IMR-90 (cell line): ENCODE results near the gene TTC39C. TPM values are rescaled to one million over a fixed set of nuclear protein-coding genes. Genes with fewer than 3 reads are reported as not detected.

Source experiments
- ATAC-seq: fragments of 200-7000 bp; cut with Tn5 transposase; 2 replicates; pipeline ENCODE4 v1.9.1; 2020; ENCODE audit warnings: low read depth, mild to moderate bottlenecking, moderate library complexity
- BruUV-seq: library from RNA; stranded (reverse); fragments of 400-500 nt; replicated peaks from 2 replicates; lab custom pipeline; 2021; lab: Mats Ljungman, UMichigan
- CTCF ChIA-PET: fragments of 300-600 bp; formaldehyde crosslinking; extraction: SDS; loops from one replicate; lab custom pipeline; 2021; ENCODE audit warnings: antibody characterized with exemption; lab: Yijun Ruan, JAX
- POLR2A ChIA-PET: fragments of 300-600 bp; sonication (Branson Sonifier 250); formaldehyde crosslinking; loops from one replicate; lab custom pipeline; 2022; ENCODE audit warnings: antibody characterized with exemption; ENCODE audit not compliant: unreplicated experiment; lab: Charles Lee
- DNase-seq: peaks from one replicate; pipeline ENCODE4 v3.0.0; 2013
- H2AFZ ChIP-seq: replicated peaks from 2 replicates; pipeline ENCODE3; 2013; ENCODE audit warnings: low read length, mild to moderate bottlenecking; ENCODE audit not compliant: poor library complexity
- H2AK5ac ChIP-seq: 2 replicates; pipeline ENCODE4 v1.6.1; 2013; ENCODE audit warnings: low read depth, low read length, inconsistent platforms
- H2AK9ac ChIP-seq: replicated peaks from 2 replicates; pipeline ENCODE3; 2013; ENCODE audit warnings: mild to moderate bottlenecking, low read depth, low read length, moderate library complexity; ENCODE audit not compliant: poor library complexity
- H2BK120ac ChIP-seq: 2 replicates; pipeline ENCODE4 v1.6.1; 2013; ENCODE audit warnings: low read depth, low read length, inconsistent platforms
- H2BK15ac ChIP-seq: 3 replicates; pipeline ENCODE4 v1.6.1; 2013; ENCODE audit warnings: low read depth, low read length, inconsistent platforms
- H2BK20ac ChIP-seq: 2 replicates; pipeline ENCODE4 v1.6.1; 2013; ENCODE audit warnings: low read depth, mild to moderate bottlenecking, inconsistent platforms, low read length, moderate library complexity
- H2BK5ac ChIP-seq: 2 replicates; pipeline ENCODE4 v1.6.1; 2013; ENCODE audit warnings: mild to moderate bottlenecking, low read depth, low read length, inconsistent platforms; ENCODE audit not compliant: poor library complexity, severe bottlenecking
- H3K14ac ChIP-seq: replicated peaks from 2 replicates; pipeline ENCODE4 v1.6.1; 2013; ENCODE audit warnings: low read depth, low read length, inconsistent platforms
- H3K18ac ChIP-seq: 2 replicates; pipeline ENCODE4 v1.6.1; 2013; ENCODE audit warnings: low read depth, low read length, control low read depth
- H3K23ac ChIP-seq: 2 replicates; pipeline ENCODE4 v1.6.1; 2013; ENCODE audit warnings: low read depth, low read length, inconsistent platforms
- H3K27ac ChIP-seq: 2 replicates; pipeline ENCODE4 v1.5.1; 2013; ENCODE audit warnings: mild to moderate bottlenecking, control low read depth, low read length; ENCODE audit not compliant: insufficient read depth
- H3K27me3 ChIP-seq: 2 replicates; pipeline ENCODE4 v1.6.1; 2013; ENCODE audit warnings: low read length; ENCODE audit not compliant: control insufficient read depth, insufficient read depth
- H3K36me3 ChIP-seq: 2 replicates; pipeline ENCODE4 v1.6.1; 2013; ENCODE audit warnings: low read length, mixed read lengths; ENCODE audit not compliant: control insufficient read depth, insufficient read depth
- H3K4ac ChIP-seq: 2 replicates; pipeline ENCODE4 v1.6.1; 2013; ENCODE audit warnings: low read depth, low read length, inconsistent platforms
- H3K4me1 ChIP-seq: 2 replicates; pipeline ENCODE4 v1.6.1; 2013; ENCODE audit warnings: low read length, mixed read lengths; ENCODE audit not compliant: control insufficient read depth, insufficient read depth
- H3K4me2 ChIP-seq: 2 replicates; pipeline ENCODE4 v1.6.1; 2013; ENCODE audit warnings: low read depth, mild to moderate bottlenecking, control low read depth, low read length, moderate library complexity
- H3K4me3 ChIP-seq: 2 replicates; pipeline ENCODE4 v1.5.1; 2013; ENCODE audit warnings: low read depth, mild to moderate bottlenecking, control low read depth, low read length, moderate library complexity; ENCODE audit not compliant: insufficient read depth
- H3K56ac ChIP-seq: 2 replicates; pipeline ENCODE4 v1.6.1; 2013; ENCODE audit warnings: low read length, inconsistent platforms; ENCODE audit not compliant: insufficient read depth; ENCODE audit errors: extremely low read depth
- H3K79me1 ChIP-seq, 2 experiments: 2 replicates each; pipeline ENCODE4 v1.6.1; 2013; ENCODE audit warnings: low read length in 2 of 2, inconsistent platforms in 1 of 2, low read depth in 1 of 2
- H3K9ac ChIP-seq: 2 replicates; pipeline ENCODE4 v1.6.1; 2013; ENCODE audit warnings: low read depth, low read length, control low read depth
- H3K9me1 ChIP-seq: 2 replicates; pipeline ENCODE4 v1.6.1; 2013; ENCODE audit warnings: low read length, inconsistent platforms; ENCODE audit not compliant: insufficient read depth
- H3K9me3 ChIP-seq: 2 replicates; pipeline ENCODE4 v1.6.1; 2013; ENCODE audit warnings: low read length; ENCODE audit not compliant: control insufficient read depth, insufficient read depth
- H4K20me1 ChIP-seq: 2 replicates; pipeline ENCODE4 v1.6.1; 2013; ENCODE audit warnings: low read length, inconsistent platforms; ENCODE audit not compliant: insufficient read depth
- H4K5ac ChIP-seq: 2 replicates; pipeline ENCODE4 v1.6.1; 2013; ENCODE audit warnings: mild to moderate bottlenecking, low read depth, low read length, control low read depth
- H4K8ac ChIP-seq, 2 experiments: 2 replicates each; pipeline ENCODE4 v1.6.1; 2013; ENCODE audit warnings: low read depth in 2 of 2, low read length in 2 of 2, control low read depth in 1 of 2, inconsistent platforms in 1 of 2
- H4K91ac ChIP-seq: 2 replicates; pipeline ENCODE4 v1.6.1; 2013; ENCODE audit warnings: low read depth, low read length, inconsistent platforms; ENCODE audit not compliant: insufficient read depth
- CEBPB ChIP-seq: IDR thresholded peaks from 2 replicates; pipeline ENCODE4 v1.6.1; 2012; ENCODE audit warnings: low read depth, low read length, improper control_type of control experiment
- MAFK ChIP-seq: IDR thresholded peaks from 2 replicates; pipeline ENCODE4 v1.6.1; 2012; ENCODE audit warnings: low read depth, low read length, improper control_type of control experiment
- MXI1 ChIP-seq: IDR thresholded peaks from 2 replicates; pipeline ENCODE4 v1.6.1; 2012; ENCODE audit warnings: low read depth, mild to moderate bottlenecking, low read length, moderate library complexity, borderline replicate concordance
- RAD21 ChIP-seq: IDR thresholded peaks from 2 replicates; pipeline ENCODE4 v1.6.1; 2012; ENCODE audit warnings: low read length, improper control_type of control experiment
- WGBS, 2 experiments: methylation state at CpG; one replicate each; pipeline versions ENCODE4 v1.1.5 to v1.1.7; 2013; ENCODE audit warnings: missing lambda C conversion rate in 2 of 2; ENCODE audit not compliant: insufficient read length in 1 of 2; ENCODE audit errors: extremely low coverage in 2 of 2; 5-methylcytosine and 5-hydroxymethylcytosine counted together
- dilution Hi-C: fragments of 300-500 bp; cut with HindIII; formaldehyde crosslinking; loops from one replicate; pipeline ENCODE4 v1.14.3; 2018; ENCODE audit warnings: low sequenced_read_pairs; ENCODE audit not compliant: unreplicated experiment
- in situ Hi-C: fragments of 300-500 bp; cut with MboI; formaldehyde crosslinking; loops from 3 replicates; pipeline ENCODE4 v1.14.3; 2019; ENCODE audit warnings: low sequenced_read_pairs, inconsistent platforms, mixed read lengths
- intact Hi-C: fragments of 100-400 bp; cut with micrococcal nuclease; formaldehyde crosslinking; loops from 2 replicates; pipeline ENCODE4 v1.10.0; 2022
- polyA plus RNA-seq, 3 experiments: library from polyadenylated mRNA; depleted of rRNA; stranded (reverse); fragments of >200 nt; gene quantifications; 2 replicates each; pipeline ENCODE4 v1.2.3, GENCODE V29; 2012; ENCODE audit warnings: low replicate concordance in 1 of 3
- total RNA-seq: library from RNA; depleted of rRNA; stranded (reverse); fragments of >200 nt; gene quantifications from 2 replicates; pipeline ENCODE4 v1.2.3, GENCODE V29; 2012

The TTC39C gene
- total and polyA plus RNA-seq, 2 of the 4 experiments (the other 2 are of a cell fraction), result 8.0 to 20.8 TPM

GRCh38 chr18:24114924-24115549 is 100.5 kb downstream of the TTC39C start (continued):
- TF ChIP-seq MAFK, result no peak

DNA sequence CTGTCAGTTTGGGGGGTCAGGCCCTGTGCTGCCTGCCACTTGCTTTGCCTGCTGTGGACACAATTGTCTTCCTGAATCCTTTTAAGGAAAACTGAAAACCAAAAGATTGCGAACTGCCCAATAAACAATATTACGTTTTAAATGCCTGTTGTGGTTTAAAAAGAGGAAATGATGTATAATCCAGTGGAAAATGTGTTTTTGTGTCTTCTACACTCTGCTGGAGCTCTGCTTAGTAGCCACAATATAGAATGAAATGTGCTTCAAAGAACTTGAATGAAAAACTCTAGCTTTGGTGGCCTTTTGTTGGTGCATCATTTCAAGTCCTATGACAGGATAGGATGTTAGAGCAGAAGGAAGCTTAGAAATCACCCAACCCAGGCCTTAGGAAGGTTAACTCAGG is 101.1 kb downstream of the TTC39C start:
- intact Hi-C loops, result loop anchor here (5.0 kb wide), 2 partner anchors 303 to 413 kb away; no protein-coding TSS in a partner anchor
- Histone ChIP-seq H4K8ac (no peak overlapping the region), H2AFZ (no peak overlapping the region), H3K9me1 (peaks cover 8% of the 10 kb centered on the region), H2BK20ac (no peak overlapping the region), H3K18ac (no peak overlapping the region), H3K9me3 (no peaks in the 10 kb centered on the region), H3K79me1 (peaks cover 0 to 5% of the 10 kb centered on the region in 2 experiments; a peak in 2 of 4 replicates), H3K4me3 (no peak overlapping the region), H3K36me3 (peaks cover 20% of the 10 kb centered on the region), H3K4me1 (peaks cover 10% of the 10 kb centered on the region), H2BK15ac (no peak overlapping the region), H4K91ac (no peak overlapping the region), H2BK5ac (no peak overlapping the region), H2BK120ac (no peak overlapping the region), H3K4me2 (no peak overlapping the region), H3K14ac (no peak overlapping the region; the same call in 1 of the 2 replicates), H4K20me1 (no peaks in the 10 kb centered on the region; the same call in 1 of the 2 replicates), H3K4ac (no peak overlapping the region), H2AK9ac (no peak overlapping the region), H3K27ac (no peak overlapping the region), H4K5ac (no peak overlapping the region), H3K56ac (no peak overlapping the region), H3K27me3 (no peaks in the 10 kb centered on the region), H2AK5ac (no peak overlapping the region), H3K9ac (no peak overlapping the region), H3K23ac (no peak overlapping the region)
- dilution Hi-C loops, result no loop called here
- CTCF ChIA-PET, result interaction anchor here (1.3 kb wide), 2 partner anchors 39 to 197 kb away, joined by 3 to 4 read pairs; no protein-coding TSS in a partner anchor
- no TSS peak for BruUV-seq
- in situ Hi-C loops, result loop anchor here (10.0 kb wide), 1 partner anchor 491 kb away; no protein-coding TSS in a partner anchor
- POLR2A ChIA-PET, result no interaction called here
- ATAC-seq (no peak), DNase-seq (no peak)
- TF ChIP-seq MXI1, result no peak
- TF ChIP-seq RAD21, result no peak
- TF ChIP-seq CEBPB, result no peak
- WGBS, 2 experiments, result no CpG with 5 or more reads among the region's 2 CpGs
